NCI-H446 (cell line): ENCODE results near the gene DCDC2C.

Experiments
- DNase-seq, 2 experiments: peaks; one replicate each; lab custom pipeline; 2025; lab: John Stamatoyannopoulos, UW

The DCDC2C gene

GRCh38 chr2:3837086-3837485, 133.7 kb downstream of the DCDC2C start:
- DNase-seq = no peak

GRCh38 chr2:3838348-3838747, 135.0 kb downstream of the DCDC2C start:
- DNase-seq = no peak

DNA sequence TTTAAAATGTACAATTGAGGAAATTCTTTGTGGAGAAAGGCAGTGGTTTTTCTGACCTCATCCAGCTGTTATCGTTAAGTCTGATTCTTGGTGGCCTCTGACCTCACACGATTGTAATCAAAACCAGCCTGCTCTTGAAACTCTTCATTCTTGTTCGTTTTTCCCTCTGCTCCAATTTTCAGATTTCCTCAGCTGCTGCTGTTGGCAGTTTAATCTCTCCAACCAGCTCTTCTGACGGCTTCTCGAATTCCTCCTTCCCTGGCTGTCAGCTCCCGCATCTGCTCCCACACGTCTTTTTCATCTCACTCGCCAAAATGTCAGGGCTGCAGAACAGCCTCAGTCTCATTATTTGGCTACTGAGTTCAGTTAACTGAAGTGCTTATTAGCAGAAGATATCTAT, 136.1 kb downstream of the DCDC2C start:
- no peak for DNase-seq

- DNase-seq = no peak
Observed at GRCh38 chr2:3840611-3841155, 137.3 kb downstream of the DCDC2C start.

DNA sequence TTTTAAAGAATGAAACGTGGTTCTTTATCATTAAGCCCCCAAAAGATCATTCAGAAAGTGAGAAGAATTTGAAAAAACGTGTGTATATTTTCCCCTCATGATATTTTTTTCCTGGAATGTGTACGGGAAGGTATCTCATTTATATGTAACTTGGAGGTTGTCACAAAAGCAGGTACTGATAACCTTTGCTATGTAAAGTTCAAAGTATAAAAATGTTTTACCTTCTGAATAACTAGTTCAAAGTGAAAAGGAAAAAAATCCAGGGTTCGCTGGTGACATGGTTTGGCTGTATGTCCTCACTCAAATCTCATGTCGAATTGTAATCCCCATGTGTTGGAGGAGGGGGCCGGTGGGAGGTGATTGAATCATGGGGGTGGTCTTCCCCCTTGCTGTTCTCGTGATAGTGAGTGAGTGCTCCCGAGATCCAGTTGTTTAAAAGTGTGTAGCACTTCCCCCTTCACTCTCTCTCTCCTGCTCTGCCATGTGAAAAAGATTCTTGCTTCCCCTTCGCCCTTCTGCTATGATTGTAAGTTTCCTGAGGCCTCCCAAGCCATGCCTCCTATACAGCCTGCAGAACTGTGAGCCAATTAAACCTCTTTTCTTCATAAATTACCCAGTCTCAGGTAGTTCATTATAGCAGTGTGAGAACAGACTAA, 144.2 kb downstream of the DCDC2C start:
- no peak for DNase-seq

- no peak for DNase-seq
Observed at GRCh38 chr2:3848776-3849175, 145.4 kb downstream of the DCDC2C start.

GRCh38 chr2:3849213-3849612, 145.8 kb downstream of the DCDC2C start:
- no peak for DNase-seq

GRCh38 chr2:3857576-3857975, 154.2 kb downstream of the DCDC2C start:
- no peak for DNase-seq

DNA sequence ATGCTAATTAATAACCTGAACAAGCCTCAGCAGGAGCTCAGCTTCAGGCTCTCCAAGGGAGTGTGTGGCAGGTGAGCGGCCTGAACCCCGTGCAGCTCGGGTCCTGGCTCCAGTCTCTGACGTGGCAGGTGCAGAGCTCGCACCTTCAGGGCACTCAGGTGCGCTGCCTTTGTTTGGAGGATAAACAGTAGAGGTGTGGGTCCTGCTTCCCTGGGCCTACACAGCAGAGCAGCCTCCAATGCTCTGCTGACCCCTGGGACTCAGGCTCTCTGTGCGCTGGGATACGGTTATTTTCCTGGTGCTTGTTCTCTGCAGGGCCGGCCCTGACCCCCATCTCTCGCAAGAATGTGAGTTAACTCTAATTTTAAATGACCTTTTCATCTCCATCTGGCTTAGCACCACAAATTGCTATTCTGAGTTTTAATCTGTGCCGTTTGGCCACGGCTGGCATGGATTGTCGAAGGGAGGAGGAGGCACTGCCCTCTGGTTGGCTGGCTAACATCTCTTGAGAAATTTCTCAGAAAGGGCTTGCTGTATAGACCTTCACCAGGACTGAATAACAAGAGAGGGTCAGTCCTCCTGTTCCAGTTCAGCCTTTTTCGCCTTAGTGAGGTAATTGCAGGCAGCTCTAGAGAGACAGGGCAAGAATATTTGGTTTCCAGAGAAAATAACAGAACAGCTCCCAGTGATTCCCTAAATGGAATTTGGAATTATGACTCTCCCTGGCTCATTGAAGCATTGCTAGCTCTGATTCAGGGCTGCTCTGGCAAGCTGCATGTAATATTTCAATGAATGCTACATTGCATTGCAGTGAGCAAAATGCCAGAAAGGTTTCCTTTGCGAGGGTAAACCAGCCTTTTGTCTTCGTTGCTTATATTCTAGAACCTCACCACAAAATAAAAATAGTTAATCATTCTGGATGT, 161.8 kb downstream of the DCDC2C start:
- DNase-seq = no peak

DNA sequence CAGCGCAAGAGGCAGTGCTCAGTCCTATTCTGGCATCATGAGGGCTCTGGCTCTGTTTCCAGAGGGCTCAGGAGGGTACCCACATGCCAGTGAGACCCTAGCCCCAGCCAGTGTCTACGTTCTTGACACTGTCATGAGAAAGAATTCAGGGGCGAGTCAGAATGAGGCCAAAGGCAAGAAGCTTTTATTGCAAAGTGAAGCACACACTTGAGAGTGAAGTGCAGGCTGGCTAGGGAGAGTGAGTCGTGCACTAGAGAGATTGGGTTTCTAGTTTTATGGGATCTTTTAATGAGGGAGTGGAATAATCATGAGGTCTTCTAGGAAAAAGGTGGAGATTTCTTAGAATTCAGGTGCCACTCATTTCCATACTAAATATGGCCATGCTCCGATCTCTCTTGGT, 164.1 kb downstream of the DCDC2C start:
- DNase-seq = no peak

- DNase-seq = no peak
Observed at GRCh38 chr2:3868012-3868805, 164.8 kb downstream of the DCDC2C start.

DNA sequence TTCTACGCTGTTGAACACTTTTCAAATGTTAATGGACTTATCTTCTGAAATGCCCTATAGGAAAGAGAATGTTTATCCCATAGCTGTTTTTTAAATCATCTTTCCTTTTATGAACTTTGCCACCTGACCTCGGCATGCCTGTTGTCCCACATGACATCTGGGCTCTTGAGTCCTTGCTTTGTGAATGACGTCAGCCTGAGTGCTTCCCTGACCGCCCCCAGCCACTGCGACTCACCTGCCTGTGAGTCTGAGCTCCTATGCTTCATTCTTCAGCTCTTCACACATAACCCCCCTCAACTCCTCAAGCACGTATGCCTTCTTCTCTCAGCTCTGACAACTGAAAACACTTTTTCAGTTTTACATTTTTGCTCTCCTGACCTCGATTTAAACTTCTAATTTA, 166.8 kb downstream of the DCDC2C start:
- no peak for DNase-seq

DNA sequence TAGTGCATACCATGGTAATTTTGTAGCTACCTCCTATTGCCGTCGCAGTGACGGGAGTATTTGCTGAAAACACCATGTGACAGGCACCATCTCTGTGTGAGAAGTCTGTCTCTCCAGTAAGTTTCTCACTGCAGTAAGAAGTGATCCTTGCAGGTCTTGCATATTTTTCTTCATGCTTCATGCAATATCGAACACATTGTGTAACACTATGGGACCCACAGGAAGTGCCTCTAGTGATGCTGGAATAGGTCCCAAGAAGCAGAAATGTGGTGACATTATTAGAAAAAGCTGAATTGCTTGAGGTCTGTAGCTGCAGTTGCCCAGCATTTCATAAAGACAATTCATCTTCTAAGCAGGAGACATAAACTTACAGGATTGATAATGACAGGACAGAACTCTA, 167.6 kb downstream of the DCDC2C start:
- no peak for DNase-seq

- DNase-seq = no peak
Observed at GRCh38 chr2:3872451-3872850, 169.1 kb downstream of the DCDC2C start.

DNA sequence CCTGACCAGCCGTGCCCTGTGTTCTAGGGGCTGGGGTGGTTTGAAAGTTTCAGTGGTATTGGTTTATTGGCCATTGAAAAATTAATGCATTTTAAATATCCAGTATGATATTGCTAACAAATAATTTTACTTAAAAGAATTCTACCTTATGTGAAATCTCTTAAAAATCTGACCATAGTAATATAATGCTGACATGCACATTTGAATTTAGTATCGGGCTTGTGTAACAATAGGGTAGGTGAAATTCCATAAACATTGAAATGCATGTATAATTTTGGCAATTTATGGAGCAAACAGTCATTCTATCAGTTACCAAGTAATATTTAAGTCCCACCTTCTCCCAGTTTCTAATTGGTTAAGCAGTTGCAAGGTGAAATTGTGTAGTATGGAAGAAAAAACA, 170.5 kb downstream of the DCDC2C start:
- no peak for DNase-seq

DNA sequence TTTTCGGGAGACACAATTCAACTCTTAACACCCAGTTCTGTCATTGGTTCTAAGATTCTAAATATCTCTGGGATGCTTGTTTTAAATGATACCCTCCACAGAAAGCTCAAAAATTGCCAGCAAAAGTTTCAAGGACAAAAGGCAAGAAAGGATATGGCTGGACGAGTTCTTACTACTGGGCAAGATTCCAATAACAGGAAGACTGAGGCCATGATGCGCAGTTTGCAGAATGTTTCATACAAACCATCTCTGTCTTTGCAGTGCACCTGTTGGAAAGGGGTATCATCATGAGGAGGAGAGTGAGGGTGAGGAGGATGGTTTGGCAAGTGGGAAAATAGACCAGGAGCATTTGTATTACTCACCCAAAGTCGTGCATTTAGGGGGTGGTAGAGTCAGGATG, 172.8 kb downstream of the DCDC2C start:
- no peak for DNase-seq

DNA sequence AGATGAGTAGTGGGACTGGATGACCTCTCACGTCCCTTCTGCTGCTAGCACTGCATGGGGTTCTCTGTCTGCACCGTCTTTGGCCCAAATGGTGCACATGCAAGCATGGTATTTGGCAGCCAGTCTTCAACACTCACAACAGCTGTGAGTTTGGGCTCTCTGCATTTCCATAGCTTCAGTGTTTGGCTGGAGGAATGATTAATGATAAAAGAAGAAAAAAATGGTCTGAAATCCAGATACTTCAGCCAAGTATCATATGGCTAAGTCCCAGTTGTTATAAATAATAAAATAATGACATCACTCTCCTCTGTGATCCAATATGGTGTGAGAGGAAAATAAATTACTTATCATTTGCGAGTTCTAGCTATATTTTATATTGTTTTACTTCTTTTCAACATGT, 173.3 kb downstream of the DCDC2C start:
- peak in 1 of 2 experiments; percentile 42 for DNase-seq

DNA sequence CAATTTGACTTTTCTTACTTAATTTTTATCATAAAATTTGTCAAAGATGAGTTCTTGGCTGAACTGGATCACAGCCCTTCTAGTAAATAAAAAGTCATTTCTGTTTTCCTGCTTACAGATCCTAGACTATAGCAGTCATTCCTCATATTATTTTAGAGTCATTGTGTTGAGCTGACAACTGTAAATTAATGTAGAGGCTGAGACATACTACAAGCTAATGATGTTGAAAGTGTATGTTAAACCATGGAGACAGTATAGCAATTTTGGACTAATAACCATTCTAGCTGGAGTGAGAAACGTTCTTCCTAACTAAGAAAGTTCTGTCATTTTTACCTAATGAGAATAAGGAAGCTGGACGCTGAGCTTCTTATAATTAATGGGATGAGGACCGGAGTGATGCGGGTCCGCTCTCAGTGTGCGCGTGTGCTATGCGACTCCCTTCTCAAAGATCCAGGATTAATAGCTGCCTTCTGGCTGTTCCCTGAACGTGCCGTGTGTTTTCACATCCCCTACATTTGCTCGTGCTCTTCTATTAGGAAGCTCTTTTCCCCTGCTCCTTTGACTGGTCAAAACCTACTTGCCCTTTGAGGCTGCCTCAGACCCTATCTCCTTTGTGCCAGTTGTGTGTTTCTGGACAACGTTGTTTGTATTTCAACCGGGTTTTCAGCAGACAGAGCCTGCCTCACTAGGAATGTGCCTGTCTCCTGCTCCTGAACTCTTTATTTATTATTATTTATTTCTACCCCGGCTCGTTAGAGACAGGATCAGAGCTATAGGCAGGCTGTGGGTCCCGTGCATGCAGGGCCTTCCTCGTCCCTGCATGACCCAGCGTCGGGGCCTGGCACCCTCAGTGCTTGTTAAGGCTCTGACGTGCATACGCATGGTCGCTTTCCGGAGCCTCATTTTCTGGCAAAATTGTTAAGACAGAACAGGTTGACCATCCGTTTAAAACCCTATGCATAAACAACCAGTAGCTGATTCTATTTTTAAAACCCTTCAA, 182.6 kb downstream of the DCDC2C start:
- DNase-seq = no peak

DNA sequence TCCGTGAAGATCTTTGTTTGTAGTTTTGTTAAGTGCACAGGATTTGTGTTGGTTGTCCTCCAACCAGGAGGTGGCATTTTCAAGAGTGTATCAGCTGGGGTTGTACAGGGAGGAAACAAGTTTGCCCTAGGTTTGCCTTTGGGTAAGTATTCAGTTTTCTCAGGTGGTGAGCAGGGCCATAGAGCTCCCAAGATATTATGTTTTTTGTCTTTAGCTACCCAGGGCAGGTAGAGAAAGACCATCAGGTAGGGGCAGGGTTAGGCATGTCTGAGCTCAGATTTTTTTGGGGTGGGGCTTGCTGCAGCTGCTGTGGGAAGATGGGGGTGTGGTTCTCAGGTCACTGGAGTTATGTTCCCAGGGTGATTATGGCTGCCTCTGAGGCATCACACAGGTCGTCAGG, 191.6 kb downstream of the DCDC2C start:
- no peak for DNase-seq
